BJ (cell line): ENCODE results near the gene MSX2. TPM values are rescaled to one million over a fixed set of nuclear protein-coding genes. Genes with fewer than 3 reads are reported as not detected.
A peak's percentile ranks its signal among the peaks of the same experiment; 100 is the strongest.

Experiments
- CTCF ChIA-PET: fragments of 350-600 bp; formaldehyde crosslinking; extraction: SDS; loops from one replicate; lab custom pipeline; 2021; ENCODE audit warnings: antibody characterized with exemption, inconsistent platforms; lab: Yijun Ruan, JAX
- POLR2A ChIA-PET: fragments of 300-600 bp; sonication (Branson Sonifier 250); formaldehyde crosslinking; extraction: SDS; loops from one replicate; lab custom pipeline; 2021; ENCODE audit warnings: antibody characterized with exemption; lab: Charles Lee
- DNase-seq: peaks from one replicate; pipeline ENCODE4 v3.0.0-alpha.2; 2011; ENCODE audit warnings: low read depth
- H3K27me3 ChIP-seq: 2 replicates; pipeline ENCODE4 v1.6.0; 2011; ENCODE audit warnings: low read length; ENCODE audit not compliant: control insufficient read depth, insufficient read depth
- H3K36me3 ChIP-seq: 2 replicates; pipeline ENCODE4 v1.5.1; 2011; ENCODE audit warnings: low read length; ENCODE audit not compliant: control insufficient read depth, insufficient read depth
- H3K4me3 ChIP-seq: 2 replicates; pipeline ENCODE4 v1.5.1; 2011; ENCODE audit warnings: low read depth, mild to moderate bottlenecking, control low read depth, low read length
- polyA minus RNA-seq: library from RNA; depleted of rRNA, polyadenylated mRNA; stranded (reverse); fragments of >200 nt; gene quantifications from 2 replicates; pipeline ENCODE4 v1.2.3, GENCODE V29; 2011; rRNA and poly(A)+ RNA removed
- polyA plus RNA-seq: library from polyadenylated mRNA; depleted of rRNA; stranded (reverse); fragments of >200 nt; gene quantifications from 2 replicates; pipeline ENCODE4 v1.2.3, GENCODE V29; 2011; rRNA removed
- TF ChIP-seq, protein P1 (sequence below): IDR thresholded peaks from 2 replicates; pipeline ENCODE4 v1.5.1; 2011; ENCODE audit warnings: low read depth, mild to moderate bottlenecking, control low read depth, inconsistent platforms, low read length, moderate library complexity; ENCODE audit not compliant: insufficient read depth

Gene MSX2
- polyA plus RNA-seq (1.4 and 2.1 TPM in 2 replicates), polyA minus RNA-seq (1.7 and 1.8 TPM in 2 replicates)

DNA sequence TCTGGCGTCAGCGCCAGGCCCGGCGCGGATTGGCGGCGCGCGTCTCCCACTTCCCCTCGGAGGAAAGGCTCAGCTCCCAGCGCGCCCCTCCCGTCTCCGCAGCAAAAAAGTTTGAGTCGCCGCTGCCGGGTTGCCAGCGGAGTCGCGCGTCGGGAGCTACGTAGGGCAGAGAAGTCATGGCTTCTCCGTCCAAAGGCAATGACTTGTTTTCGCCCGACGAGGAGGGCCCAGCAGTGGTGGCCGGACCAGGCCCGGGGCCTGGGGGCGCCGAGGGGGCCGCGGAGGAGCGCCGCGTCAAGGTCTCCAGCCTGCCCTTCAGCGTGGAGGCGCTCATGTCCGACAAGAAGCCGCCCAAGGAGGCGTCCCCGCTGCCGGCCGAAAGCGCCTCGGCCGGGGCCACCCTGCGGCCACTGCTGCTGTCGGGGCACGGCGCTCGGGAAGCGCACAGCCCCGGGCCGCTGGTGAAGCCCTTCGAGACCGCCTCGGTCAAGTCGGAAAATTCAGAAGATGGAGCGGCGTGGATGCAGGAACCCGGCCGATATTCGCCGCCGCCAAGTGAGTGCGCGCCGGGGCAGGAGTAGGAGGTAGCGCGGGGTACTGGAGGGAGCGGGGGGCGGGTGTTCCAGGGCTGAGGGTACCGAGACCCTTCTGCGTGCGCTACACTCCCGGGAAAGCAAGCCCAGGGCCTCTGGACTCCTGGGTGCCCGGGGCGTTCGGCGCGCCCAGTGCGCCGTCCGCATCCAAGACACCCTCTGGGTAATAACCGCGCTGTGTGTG lies at the start of gene MSX2:
Gene MSX2 (plus strand): TSS at position 99 of the 777 bp plus-strand sequence. CDS start 78 bp downstream, at position 177.
- TF ChIP-seq, protein P1, sequence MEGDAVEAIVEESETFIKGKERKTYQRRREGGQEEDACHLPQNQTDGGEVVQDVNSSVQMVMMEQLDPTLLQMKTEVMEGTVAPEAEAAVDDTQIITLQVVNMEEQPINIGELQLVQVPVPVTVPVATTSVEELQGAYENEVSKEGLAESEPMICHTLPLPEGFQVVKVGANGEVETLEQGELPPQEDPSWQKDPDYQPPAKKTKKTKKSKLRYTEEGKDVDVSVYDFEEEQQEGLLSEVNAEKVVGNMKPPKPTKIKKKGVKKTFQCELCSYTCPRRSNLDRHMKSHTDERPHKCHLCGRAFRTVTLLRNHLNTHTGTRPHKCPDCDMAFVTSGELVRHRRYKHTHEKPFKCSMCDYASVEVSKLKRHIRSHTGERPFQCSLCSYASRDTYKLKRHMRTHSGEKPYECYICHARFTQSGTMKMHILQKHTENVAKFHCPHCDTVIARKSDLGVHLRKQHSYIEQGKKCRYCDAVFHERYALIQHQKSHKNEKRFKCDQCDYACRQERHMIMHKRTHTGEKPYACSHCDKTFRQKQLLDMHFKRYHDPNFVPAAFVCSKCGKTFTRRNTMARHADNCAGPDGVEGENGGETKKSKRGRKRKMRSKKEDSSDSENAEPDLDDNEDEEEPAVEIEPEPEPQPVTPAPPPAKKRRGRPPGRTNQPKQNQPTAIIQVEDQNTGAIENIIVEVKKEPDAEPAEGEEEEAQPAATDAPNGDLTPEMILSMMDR = no peak
- no peaks in the 10 kb centered on the region; the same call in 1 of the 2 replicates for H3K36me3 ChIP-seq
- peak; percentile 39 for DNase-seq
- H3K27me3 ChIP-seq = peaks cover 21% of the 10 kb centered on the region
- peak within 1 kb of the TSS; percentile 61 for H3K4me3 ChIP-seq
- POLR2A ChIA-PET = interaction anchor here (0.7 kb wide), 1 partner anchor 305 kb away, joined by 5 read pairs; no protein-coding TSS in a partner anchor
- CTCF ChIA-PET = interaction anchor here (1.0 kb wide), 1 partner anchor 29 kb away, joined by 3 read pairs; no protein-coding TSS in a partner anchor

DNA sequence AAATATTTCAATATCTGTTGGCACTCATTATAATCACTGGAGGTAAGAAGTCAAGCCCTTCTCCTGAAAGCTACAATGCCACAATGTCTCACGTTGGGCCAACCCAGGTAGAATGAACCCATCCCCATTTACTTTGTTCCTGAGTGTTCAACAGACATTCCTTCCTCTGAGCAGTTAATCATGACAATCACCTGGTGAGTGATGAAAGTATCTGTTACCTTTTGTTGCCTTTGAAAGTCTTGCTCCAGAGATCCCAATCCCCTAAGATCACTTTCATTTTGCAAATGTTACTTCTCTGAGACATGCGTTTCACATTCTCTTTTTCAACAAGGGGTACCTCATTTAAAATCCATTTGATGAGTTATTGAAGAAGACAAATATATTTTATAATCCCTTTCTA lies 49.3 kb upstream of the MSX2 start:
- CTCF ChIA-PET = no interaction called here
- no peaks in the 10 kb centered on the region for H3K27me3 ChIP-seq
- TF ChIP-seq, protein P1 = no peak
- no peaks in the 10 kb centered on the region for H3K36me3 ChIP-seq
- DNase-seq = no peak
- POLR2A ChIA-PET = no interaction called here
- H3K4me3 ChIP-seq = no peak overlapping the region

DNA sequence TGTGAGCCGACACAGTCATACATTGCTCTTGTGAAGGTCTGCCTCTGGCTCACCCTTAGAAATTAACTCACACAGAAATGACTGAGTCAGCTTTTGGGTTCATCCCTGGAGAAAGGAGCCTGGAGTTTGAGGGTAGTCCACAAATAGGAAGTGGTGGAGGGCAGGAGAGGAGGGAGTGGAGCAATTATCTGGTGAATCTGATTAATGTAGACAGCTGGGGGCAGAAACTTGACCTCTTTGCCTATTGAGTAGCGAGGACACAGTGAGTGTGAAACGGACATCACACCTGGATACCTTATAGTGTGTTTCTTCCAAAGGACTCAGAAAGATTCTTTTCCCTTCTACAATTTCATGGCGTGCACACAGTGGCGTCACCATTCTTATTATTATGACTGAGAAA lies 48.5 kb upstream of the MSX2 start:
- Histone ChIP-seq H3K36me3 (no peaks in the 10 kb centered on the region), H3K4me3 (no peak overlapping the region), H3K27me3 (no peaks in the 10 kb centered on the region)
- DNase-seq = no peak
- ChIA-PET POLR2A (no interaction called here), CTCF (no interaction called here)
- TF ChIP-seq, protein P1 = no peak

DNA sequence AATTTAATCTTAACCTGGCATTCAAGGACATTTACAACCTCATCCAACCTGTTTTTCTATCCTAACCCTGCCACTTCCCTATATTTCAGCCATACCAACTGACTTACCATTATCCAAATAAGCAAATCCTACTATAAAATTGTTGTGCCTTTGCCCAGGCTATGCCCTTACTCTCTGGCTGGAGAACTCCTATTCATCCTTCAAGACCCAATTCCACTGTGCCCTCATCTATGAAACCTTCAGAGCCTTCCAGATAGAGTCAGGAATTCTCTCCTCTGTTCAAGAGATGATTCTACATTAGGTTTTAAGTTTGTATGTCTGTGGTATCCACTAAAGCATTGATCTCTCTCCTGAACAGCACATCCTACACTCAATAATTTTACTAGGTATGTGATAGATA lies 46.3 kb upstream of the MSX2 start:
- TF ChIP-seq, protein P1 = no peak
- ChIA-PET POLR2A (no interaction called here), CTCF (no interaction called here)
- no peak for DNase-seq
- no peaks in the 10 kb centered on the region for H3K36me3 ChIP-seq
- H3K27me3 ChIP-seq = no peaks in the 10 kb centered on the region
- H3K4me3 ChIP-seq = no peak overlapping the region

DNA sequence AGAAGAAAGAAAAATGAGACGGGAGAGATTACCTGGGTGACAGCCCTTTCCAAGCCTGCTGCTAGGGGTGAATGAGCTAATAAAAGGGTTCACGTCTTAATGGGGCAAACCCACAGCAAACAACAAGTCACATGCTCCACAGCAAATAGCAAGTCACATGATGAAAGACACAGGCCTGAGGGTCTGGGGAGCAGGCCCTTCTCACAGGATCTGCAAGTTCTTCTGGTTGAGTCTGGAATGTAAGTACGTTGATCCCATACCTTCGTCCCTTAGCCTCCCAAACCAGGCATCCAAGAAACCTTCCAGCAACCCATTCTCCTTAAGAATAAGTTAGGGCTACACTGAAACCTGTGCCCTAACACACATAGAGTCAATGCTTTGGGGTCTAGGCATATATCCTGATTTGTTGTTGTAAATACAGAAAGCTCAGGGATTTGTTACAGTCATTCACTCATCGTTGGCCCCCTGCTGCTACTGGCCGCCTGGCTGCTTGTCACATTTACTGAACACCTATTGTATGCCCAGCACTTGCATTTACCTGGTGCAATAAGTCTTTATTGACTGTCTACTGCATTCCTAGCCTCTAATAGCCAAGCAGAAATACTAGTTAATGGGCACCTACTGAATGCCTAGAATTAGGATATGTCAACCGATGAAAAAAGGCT lies 43.3 kb upstream of the MSX2 start:
- CTCF ChIA-PET = no interaction called here
- POLR2A ChIA-PET = no interaction called here
- TF ChIP-seq, protein P1 = no peak
- H3K4me3 ChIP-seq = no peak overlapping the region
- no peaks in the 10 kb centered on the region for H3K27me3 ChIP-seq
- no peaks in the 10 kb centered on the region for H3K36me3 ChIP-seq
- no peak for DNase-seq
